H1 (cell line): ENCODE measurements around the gene MCCC1. TPM values are rescaled to one million over a fixed set of nuclear protein-coding genes. Genes with fewer than 3 reads are reported as not detected.

Experiments
- CTCF ChIA-PET: fragments of 300-600 bp; sonication (Branson Sonifier 250); formaldehyde crosslinking; loops from one replicate; lab custom pipeline; 2021; ENCODE audit not compliant: partially characterized antibody; lab: Charles Lee
- POLR2A ChIA-PET: fragments of 300-600 bp; sonication (Branson Sonifier 250); formaldehyde crosslinking; loops from one replicate; lab custom pipeline; 2021; ENCODE audit warnings: inconsistent platforms; ENCODE audit not compliant: partially characterized antibody; lab: Charles Lee
- DNase-seq, 2 experiments: peaks; one replicate each; pipeline versions ENCODE4 v3.0.0 to v3.0.0-alpha.2; 2010 to 2022; ENCODE audit warnings: low spot score in 2 of 2, low read depth in 1 of 2, mixed read lengths in 1 of 2
- FAIRE-seq: peaks from 2 replicates; lab custom pipeline; 2011; peaks lifted over from hg19 to GRCh38; lab: Jason Lieb, UNC
- H2AFZ ChIP-seq: 2 replicates; pipeline ENCODE4 v1.8.1; 2012; ENCODE audit warnings: low read length, inconsistent platforms
- H2AK5ac ChIP-seq: 2 replicates; pipeline ENCODE4 v1.6.1; 2013; ENCODE audit warnings: low read depth, low read length
- H2BK120ac ChIP-seq: replicated peaks from 2 replicates; pipeline ENCODE3; 2013; ENCODE audit warnings: low read depth, low read length, inconsistent platforms
- H2BK12ac ChIP-seq: 2 replicates; pipeline ENCODE4 v1.6.1; 2013; ENCODE audit warnings: low read depth, low read length
- H2BK15ac ChIP-seq: 2 replicates; pipeline ENCODE4 v1.6.1; 2013; ENCODE audit warnings: low read length
- H2BK20ac ChIP-seq: 2 replicates; pipeline ENCODE4 v1.6.1; 2013; ENCODE audit warnings: low read length
- H2BK5ac ChIP-seq: 2 replicates; pipeline ENCODE4 v1.6.1; 2013; ENCODE audit warnings: low read depth, low read length
- H3K14ac ChIP-seq: 2 replicates; pipeline ENCODE4 v1.6.1; 2013; ENCODE audit warnings: inconsistent platforms; ENCODE audit not compliant: insufficient read length
- H3K18ac ChIP-seq: 2 replicates; pipeline ENCODE4 v1.6.1; 2013; ENCODE audit warnings: low read length; ENCODE audit errors: extremely low read depth
- H3K23ac ChIP-seq: 2 replicates; pipeline ENCODE4 v1.6.1; 2013; ENCODE audit warnings: inconsistent platforms; ENCODE audit not compliant: insufficient read length
- H3K23me2 ChIP-seq: 2 replicates; pipeline ENCODE4 v1.6.1; 2013; ENCODE audit warnings: low read depth, low read length
- H3K27ac ChIP-seq: 2 replicates; pipeline ENCODE4 v1.6.1; 2011; ENCODE audit warnings: low read depth, low read length, inconsistent platforms
- H3K27me3 ChIP-seq, 4 experiments: replicated peaks in 1 of 4; 1 replicate in 1 of 4; 2 replicates in 3 of 4; pipeline versions ENCODE4 v1.6.1 to v1.8.1; 2011 to 2013; ENCODE audit warnings: low read length in 3 of 4, mild to moderate bottlenecking in 3 of 4, inconsistent platforms in 2 of 4, mixed read lengths in 2 of 4, moderate library complexity in 1 of 4; ENCODE audit not compliant: control insufficient read depth in 3 of 4, insufficient read depth in 3 of 4; ENCODE audit errors: extremely low read depth in 1 of 4
- H3K36me3 ChIP-seq, 4 experiments: 2 replicates each; pipeline versions ENCODE4 v1.6.1 to v1.8.1; 2011 to 2013; ENCODE audit warnings: mild to moderate bottlenecking in 4 of 4, low read length in 3 of 4, moderate library complexity in 2 of 4, control low read depth in 1 of 4, inconsistent platforms in 1 of 4; ENCODE audit not compliant: insufficient read depth in 4 of 4, control insufficient read depth in 2 of 4
- H3K4ac ChIP-seq: replicated peaks from 2 replicates; pipeline ENCODE3; 2013; ENCODE audit warnings: low read length, low read depth, mixed read lengths, inconsistent platforms; ENCODE audit not compliant: insufficient read length
- H3K4me1 ChIP-seq, 4 experiments: replicated peaks in 1 of 4; 1 replicate in 1 of 4; 2 replicates in 3 of 4; pipeline versions ENCODE4 v1.6.1 to v1.8.1; 2011 to 2013; ENCODE audit warnings: low read length in 3 of 4, inconsistent platforms in 2 of 4, mixed read lengths in 1 of 4; ENCODE audit not compliant: insufficient read depth in 4 of 4, control insufficient read depth in 3 of 4
- H3K4me2 ChIP-seq, 2 experiments: 2 replicates each; pipeline versions ENCODE4 v1.6.1 to v1.8.1; 2011 to 2013; ENCODE audit warnings: low read depth in 2 of 2, low read length in 2 of 2, control low read depth in 1 of 2, inconsistent platforms in 1 of 2, mild to moderate bottlenecking in 1 of 2; ENCODE audit not compliant: insufficient read depth in 1 of 2
- H3K4me3 ChIP-seq, 4 experiments: fragments of 200-600, 300-600 bp in 1 of 4; sonication (generic), shearing (Covaris generic), sonication (Bioruptor Twin) in 1 of 4; 2 replicates each; pipeline versions ENCODE4 v1.5.1 to v1.8.1; 2011 to 2016; ENCODE audit warnings: low read length in 4 of 4, low read depth in 3 of 4, control low read depth in 2 of 4, inconsistent platforms in 2 of 4, mild to moderate bottlenecking in 2 of 4, mixed read lengths in 1 of 4, moderate library complexity in 1 of 4; ENCODE audit not compliant: insufficient read depth in 2 of 4; ENCODE audit errors: extremely low read depth in 1 of 4
- H3K56ac ChIP-seq: replicated peaks from 2 replicates; pipeline ENCODE3; 2013; ENCODE audit warnings: low read depth, mild to moderate bottlenecking, mixed read lengths, low read length, inconsistent platforms; ENCODE audit not compliant: insufficient read length
- H3K79me1 ChIP-seq: 2 replicates; pipeline ENCODE4 v1.6.1; 2013; ENCODE audit warnings: low read depth, low read length, control low read depth
- H3K79me2 ChIP-seq, 2 experiments: 2 replicates each; pipeline versions ENCODE4 v1.6.1 to v1.8.1; 2012 to 2013; ENCODE audit warnings: low read length in 2 of 2, mild to moderate bottlenecking in 2 of 2, inconsistent platforms in 1 of 2; ENCODE audit not compliant: insufficient read depth in 2 of 2, control insufficient read depth in 1 of 2
- H3K9ac ChIP-seq, 4 experiments: replicated peaks in 1 of 4; 1 replicate in 1 of 4; 2 replicates in 3 of 4; pipeline versions ENCODE4 v1.6.1 to v1.8.1; 2011 to 2013; ENCODE audit warnings: low read depth in 3 of 4, low read length in 3 of 4, control low read depth in 2 of 4, mild to moderate bottlenecking in 2 of 4, moderate library complexity in 2 of 4, inconsistent platforms in 1 of 4; ENCODE audit errors: extremely low read depth in 1 of 4
- H3K9me3 ChIP-seq, 2 experiments: 2 replicates each; pipeline versions ENCODE4 v1.6.1 to v1.8.1; 2012 to 2013; ENCODE audit warnings: mild to moderate bottlenecking in 2 of 2, moderate library complexity in 2 of 2, control low read depth in 1 of 2, inconsistent platforms in 1 of 2, low read depth in 1 of 2, low read length in 1 of 2, mixed read lengths in 1 of 2; ENCODE audit not compliant: insufficient read depth in 2 of 2
- H4K20me1 ChIP-seq, 2 experiments: replicated peaks in 1 of 2; 2 replicates each; pipeline versions ENCODE3 to v1.8.1; 2011 to 2013; ENCODE audit warnings: inconsistent platforms in 2 of 2, low read length in 2 of 2, mild to moderate bottlenecking in 1 of 2; ENCODE audit not compliant: insufficient read depth in 2 of 2, control insufficient read depth in 1 of 2
- H4K5ac ChIP-seq: 2 replicates; pipeline ENCODE4 v1.6.1; 2013; ENCODE audit warnings: low read length, low read depth, mixed read lengths, inconsistent platforms; ENCODE audit not compliant: insufficient read length
- H4K8ac ChIP-seq: 2 replicates; pipeline ENCODE4 v1.8.0; 2013; ENCODE audit warnings: mild to moderate bottlenecking, moderate library complexity, low read length, inconsistent platforms; ENCODE audit not compliant: insufficient read depth; ENCODE audit errors: extremely low read depth
- H4K91ac ChIP-seq: replicated peaks from 2 replicates; pipeline ENCODE3; 2013; ENCODE audit warnings: low read length, mixed read lengths, inconsistent platforms; ENCODE audit not compliant: insufficient read length
- EP300 ChIP-seq, 2 experiments: IDR thresholded peaks; 1 replicate in 1 of 2; 2 replicates in 1 of 2; pipeline ENCODE4 v1.6.1; 2011 to 2012; ENCODE audit warnings: low read depth in 2 of 2, low read length in 2 of 2, mild to moderate bottlenecking in 2 of 2, borderline replicate concordance in 1 of 2, inconsistent platforms in 1 of 2, moderate library complexity in 1 of 2
- WGBS, 2 experiments: shearing (Covaris generic) in 1 of 2; methylation state at CpG; one replicate each; pipeline versions ENCODE4 v1.1.6 to v1.1.7; 2013 to 2015; ENCODE audit warnings: low lambda C conversion rate in 2 of 2, mixed read lengths in 2 of 2, inconsistent platforms in 1 of 2, low coverage in 1 of 2, missing lambda C conversion rate in 1 of 2; ENCODE audit not compliant: insufficient replicate concordance in 2 of 2, insufficient coverage in 1 of 2, insufficient read length in 1 of 2; ENCODE audit errors: extremely low coverage in 1 of 2, missing lambda C conversion rate in 1 of 2; 5-methylcytosine and 5-hydroxymethylcytosine counted together
- polyA plus RNA-seq, 7 experiments: library from polyadenylated mRNA; depleted of rRNA in 3 of 7; stranded (reverse) in 5 of 7; unstranded in 2 of 7; fragments of >200 nt in 5 of 7; fragments of 200-250 nt in 2 of 7; gene quantifications; 1 replicate in 5 of 7; 2 replicates in 1 of 7; 4 replicates in 1 of 7; pipeline versions ENCODE4 v1.2.1 to v1.2.3, GENCODE V29; 2011 to 2013; ENCODE audit warnings: missing spikeins in 2 of 7, mixed read lengths in 2 of 7
- total RNA-seq: library from RNA; stranded (reverse); fragmentation: NEBNext Ultra II Directional; extraction: Animal tissue kit (Norgen Biotek cat#: 25700); gene quantifications from 2 replicates; pipeline ENCODE4 v1.2.1, GENCODE V29; 2021

MCCC1 gene
- total and polyA plus RNA-seq, 2 of the 8 experiments (the other 6 are each of a cell fraction or from before 2014, with no cell fraction given) = 10.8 to 21.5 TPM

GRCh38 chr3:183106635-183107034, 7.3 kb upstream of the MCCC1 start:
- Histone ChIP-seq H3K18ac (no peak overlapping the region), H3K36me3 (no peaks in the 10 kb centered on the region), H2BK15ac (no peak overlapping the region), H3K56ac (no peak overlapping the region), H3K23me2 (no peaks in the 10 kb centered on the region), H3K4ac (no peak overlapping the region), H3K23ac (no peak overlapping the region), H3K4me3 (no peak overlapping the region), H3K4me2 (no peak overlapping the region), H3K9ac (no peak overlapping the region)
- POLR2A ChIA-PET = no interaction called here
- FAIRE-seq = no peak
- no peak for TF ChIP-seq EP300 (IDR thresholded peaks at IDR 0.05; ENCODE audit: borderline replicate concordance in 1 of 2, low read depth in 2 of 2, low read length in 2 of 2)
- TF ChIP-seq, all 59 proteins: peak for 0
- H3K4me1 ChIP-seq = no peaks in the 10 kb centered on the region
- DNase-seq = no peak
- H2AK5ac ChIP-seq = no peak overlapping the region
- WGBS, 2 experiments = 85% methylated on average over 6 of the region's 6 CpGs; no CpG with 5 or more reads in 1 of the 2 experiments
- H2BK5ac ChIP-seq = no peak overlapping the region
- no peak overlapping the region for H2AFZ ChIP-seq
- no peaks in the 10 kb centered on the region for H3K79me1 ChIP-seq
- CTCF ChIA-PET = interaction anchor here (0.6 to 1.6 kb wide), 2 partner anchors 21 to 83 kb away, joined by 3 to 4 read pairs; no protein-coding TSS in a partner anchor
- H4K20me1 ChIP-seq = no peaks in the 10 kb centered on the region
- H2BK12ac ChIP-seq = no peak overlapping the region
- H3K79me2 ChIP-seq = no peaks in the 10 kb centered on the region
- no peak overlapping the region for H2BK120ac ChIP-seq
- H4K8ac ChIP-seq = no peak overlapping the region
- no peak overlapping the region for H4K5ac ChIP-seq
- no peaks in the 10 kb centered on the region; a peak in 1 of 4 replicates for H3K9me3 ChIP-seq
- H3K14ac ChIP-seq = no peak overlapping the region
- H4K91ac ChIP-seq = no peak overlapping the region
- no peaks in the 10 kb centered on the region for H3K27me3 ChIP-seq
- H2BK20ac ChIP-seq = no peak overlapping the region
- H3K27ac ChIP-seq = no peak overlapping the region
